Activated T-cell treated with anti-CD3 and anti-CD28 coated beads, Interleukin-2, amount 50 U/mL, for 1 hour (primary cell): ENCODE results near the gene SERGEF.

Source experiments
- DNase-seq: peaks from one replicate; pipeline ENCODE4 v3.0.0-alpha.2; 2020

Gene SERGEF

DNA sequence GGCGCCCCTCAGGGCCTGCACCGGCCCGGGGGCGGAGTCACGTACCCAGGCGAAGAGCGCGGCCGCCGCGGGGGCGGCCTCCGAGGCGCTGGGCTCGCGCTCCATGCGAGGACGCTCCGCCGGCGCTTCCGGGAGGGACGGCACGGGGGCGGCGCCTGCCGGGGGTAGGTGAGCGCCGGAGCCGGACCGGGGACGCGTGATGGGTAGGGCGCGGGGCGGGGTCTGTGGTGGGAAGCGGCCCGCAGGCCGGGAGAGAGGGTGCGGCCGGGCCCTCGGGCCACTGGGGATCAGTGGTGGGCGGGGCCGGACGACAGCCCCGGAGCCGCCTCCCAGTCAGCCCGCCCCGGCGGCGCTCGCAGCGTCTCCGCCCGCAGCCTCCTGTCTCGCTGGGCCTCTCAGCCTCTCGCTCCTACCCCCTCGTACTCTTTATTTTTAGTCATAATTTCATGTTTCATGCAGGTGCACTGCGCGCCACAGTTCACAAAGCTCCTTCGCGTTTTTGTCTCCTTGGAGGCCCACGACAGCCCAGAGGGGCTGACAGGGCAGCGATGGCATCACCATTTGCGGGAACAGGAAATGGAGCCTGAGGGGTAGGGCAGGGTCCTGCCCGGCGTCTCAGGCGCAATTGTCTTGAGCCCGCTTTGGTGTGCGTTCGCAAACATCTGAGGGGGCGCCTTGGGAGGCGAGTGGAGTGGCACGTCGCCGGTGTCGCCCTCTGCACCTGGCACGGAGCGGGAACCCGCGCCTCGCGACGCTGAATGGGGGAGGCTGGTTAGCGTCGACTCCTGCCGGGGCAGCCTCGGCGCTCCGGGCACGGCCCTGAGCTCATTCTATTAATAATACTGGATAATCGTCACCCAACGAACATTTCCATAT lies at the start of gene SERGEF:
SERGEF (minus strand) TSS at position 142 of the 876 bp plus-strand sequence; CDS start at position 105, 37 bp downstream.
- peak; percentile 91 for DNase-seq

GRCh38 chr11:18061351-18061750 lies 48.5 kb upstream of the SERGEF start:
- DNase-seq: no peak

- DNase-seq: no peak
These were observed 43.8 kb upstream of the SERGEF start for GRCh38 chr11:18056561-18057181.

GRCh38 chr11:18054511-18055103 lies 41.8 kb upstream of the SERGEF start:
- DNase-seq: no peak

DNA sequence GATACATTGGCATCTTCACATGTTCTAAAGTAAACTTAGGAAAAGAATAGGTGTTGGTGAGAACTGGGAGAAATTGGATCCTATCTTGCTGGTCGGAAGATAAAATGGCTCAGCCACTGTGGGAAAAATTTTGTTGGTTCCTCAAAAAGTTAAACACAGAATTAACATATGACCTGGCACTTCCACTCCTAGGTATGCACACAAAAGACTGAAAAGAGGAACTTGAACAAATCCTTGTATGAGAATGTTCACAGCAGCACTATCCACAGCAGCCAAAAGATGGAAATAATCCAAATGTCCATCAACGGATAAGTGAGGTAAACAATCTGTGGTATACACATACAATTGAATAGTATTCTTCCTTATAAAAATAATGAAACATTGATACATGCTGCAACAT lies 38.0 kb upstream of the SERGEF start:
- DNase-seq: no peak

- no peak for DNase-seq
These were observed 33.4 kb upstream of the SERGEF start, which contains the start of gene TPH1 for GRCh38 chr11:18046116-18046777. Gene TPH1, minus strand, starts transcription at chr11:18046269. Its CDS starts 5,507 bp downstream, at chr11:18040762.

DNA sequence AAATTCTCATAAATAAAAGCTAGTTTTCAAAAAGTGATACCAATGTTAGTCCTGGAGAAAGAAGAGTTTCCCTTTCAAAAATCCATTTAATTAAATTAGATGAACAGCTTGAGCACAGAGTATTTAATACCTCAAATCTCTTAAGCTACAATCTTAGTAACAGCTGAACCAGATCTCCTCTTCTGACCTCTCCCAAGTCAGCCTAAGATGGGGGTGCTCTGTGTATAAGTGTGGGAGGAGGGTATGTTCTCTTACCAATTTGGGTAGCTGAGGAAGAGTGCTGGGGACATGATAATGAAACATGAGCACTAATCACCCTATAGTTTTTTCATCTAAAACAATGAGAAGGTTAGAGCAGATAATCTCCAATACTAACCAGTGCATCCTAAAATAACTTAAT lies 23.6 kb upstream of the SERGEF start:
- no peak for DNase-seq

DNA sequence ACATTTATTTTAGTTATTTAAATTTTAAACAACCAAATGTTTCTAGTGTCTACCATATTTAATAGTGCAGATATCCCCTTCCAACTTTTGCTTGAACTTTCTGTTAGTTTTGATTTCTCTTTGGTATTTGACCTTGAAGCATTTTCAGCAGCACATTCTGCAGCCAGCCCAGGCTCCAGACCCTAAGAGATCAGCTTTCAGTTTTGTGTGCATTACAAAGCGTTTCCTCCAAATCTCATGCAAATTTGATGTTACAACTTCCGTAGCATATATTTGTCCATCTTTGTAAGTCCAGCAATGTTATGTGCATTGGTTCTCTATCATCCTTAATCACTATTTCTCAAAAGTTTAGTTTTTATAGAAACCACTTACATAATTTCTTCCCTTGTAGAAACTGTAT lies 14.6 kb upstream of the SERGEF start:
- no peak for DNase-seq

- DNase-seq: no peak
These were observed 9.6 kb upstream of the SERGEF start for GRCh38 chr11:18022419-18022818.

DNA sequence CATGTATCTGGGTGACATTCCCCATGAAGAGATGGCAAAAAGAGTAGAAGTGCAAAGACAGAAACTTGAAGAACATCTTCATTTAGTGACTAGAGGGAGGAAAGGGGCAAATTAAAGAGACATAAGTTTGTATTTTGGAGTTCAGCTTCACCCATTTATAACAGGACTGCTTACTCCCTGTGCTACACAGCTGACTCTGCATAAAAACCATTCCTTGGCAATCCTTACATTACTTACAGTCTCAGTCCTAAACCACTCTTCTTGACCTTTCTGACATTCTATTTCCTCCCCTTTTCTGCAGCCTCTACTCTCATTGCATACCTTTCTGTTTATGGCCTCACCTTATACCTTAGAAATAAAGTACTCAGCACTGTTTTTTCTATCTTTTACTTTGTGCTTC lies 6.8 kb upstream of the SERGEF start:
- DNase-seq: no peak

DNA sequence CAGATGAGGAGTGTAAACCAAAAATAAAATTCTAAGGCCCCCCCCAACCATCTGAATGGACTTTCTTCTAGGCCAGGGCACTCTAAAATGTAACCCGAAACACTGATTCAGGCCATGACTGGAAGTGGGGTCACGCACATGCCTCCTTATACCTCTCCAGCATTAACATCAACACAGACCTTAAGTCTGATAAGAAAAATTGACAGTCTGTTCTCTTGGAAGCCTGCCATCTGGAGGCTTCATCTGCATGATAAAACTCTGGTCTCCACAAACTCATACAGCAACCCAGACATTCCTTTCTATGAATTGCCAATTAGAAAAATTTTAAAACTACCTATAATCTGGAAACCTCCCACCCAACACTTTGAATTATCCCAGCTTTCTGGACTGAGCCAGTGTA lies 3.9 kb upstream of the SERGEF start:
- no peak for DNase-seq

DNA sequence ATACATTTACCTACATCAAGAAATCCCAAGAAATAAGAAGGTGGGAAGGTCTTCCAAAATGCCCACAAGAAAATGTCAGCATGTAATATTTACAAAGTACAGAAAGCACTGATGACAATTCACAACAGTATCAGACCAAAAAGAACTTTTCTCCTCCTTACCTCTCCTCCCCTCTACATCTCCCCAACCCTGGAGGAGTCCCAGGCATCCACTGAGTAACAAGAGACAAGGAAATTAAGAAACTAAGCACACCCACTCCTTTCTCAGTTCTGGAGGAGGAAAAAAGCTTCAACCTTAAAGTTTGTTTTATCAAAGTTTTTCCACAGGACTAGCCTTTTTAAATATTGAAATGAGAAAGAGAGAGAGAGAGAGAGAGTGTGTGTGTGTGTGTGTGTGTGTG lies 2.0 kb upstream of the SERGEF start:
- no peak for DNase-seq

DNA sequence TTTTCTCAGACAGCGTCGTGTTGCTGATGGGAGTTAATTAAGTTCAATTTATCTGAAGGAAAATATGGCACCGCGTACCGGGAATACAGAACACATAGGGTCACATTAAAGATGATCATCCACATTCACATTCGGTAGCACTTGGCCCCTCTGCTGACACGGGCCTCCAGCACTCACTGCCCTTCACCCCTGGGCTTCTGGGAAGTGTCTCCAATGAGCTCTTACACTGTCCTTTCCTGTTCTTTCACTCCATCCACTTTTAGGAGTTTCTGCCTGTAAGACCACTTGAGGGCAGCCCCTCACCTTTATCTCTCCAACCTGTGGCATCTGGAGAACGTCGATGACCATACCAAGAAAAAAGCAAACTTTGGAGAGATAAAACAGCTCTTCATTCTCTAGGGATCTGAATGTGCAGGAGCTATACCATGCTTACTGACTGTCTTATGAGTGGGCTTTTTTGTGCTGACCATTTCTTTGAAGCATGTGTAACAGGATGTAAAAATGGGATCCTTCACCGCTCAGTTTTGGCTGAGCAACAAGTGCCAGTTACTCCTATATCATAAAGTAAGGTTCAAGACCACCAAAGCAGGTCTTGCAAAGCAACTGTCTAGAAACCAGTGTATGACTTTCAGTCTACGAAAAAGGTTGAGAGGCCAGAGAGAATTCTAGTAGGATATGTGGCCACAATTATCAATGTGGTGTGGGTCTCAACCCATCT lies 1.1 kb upstream of the SERGEF start:
- no peak for DNase-seq

DNA sequence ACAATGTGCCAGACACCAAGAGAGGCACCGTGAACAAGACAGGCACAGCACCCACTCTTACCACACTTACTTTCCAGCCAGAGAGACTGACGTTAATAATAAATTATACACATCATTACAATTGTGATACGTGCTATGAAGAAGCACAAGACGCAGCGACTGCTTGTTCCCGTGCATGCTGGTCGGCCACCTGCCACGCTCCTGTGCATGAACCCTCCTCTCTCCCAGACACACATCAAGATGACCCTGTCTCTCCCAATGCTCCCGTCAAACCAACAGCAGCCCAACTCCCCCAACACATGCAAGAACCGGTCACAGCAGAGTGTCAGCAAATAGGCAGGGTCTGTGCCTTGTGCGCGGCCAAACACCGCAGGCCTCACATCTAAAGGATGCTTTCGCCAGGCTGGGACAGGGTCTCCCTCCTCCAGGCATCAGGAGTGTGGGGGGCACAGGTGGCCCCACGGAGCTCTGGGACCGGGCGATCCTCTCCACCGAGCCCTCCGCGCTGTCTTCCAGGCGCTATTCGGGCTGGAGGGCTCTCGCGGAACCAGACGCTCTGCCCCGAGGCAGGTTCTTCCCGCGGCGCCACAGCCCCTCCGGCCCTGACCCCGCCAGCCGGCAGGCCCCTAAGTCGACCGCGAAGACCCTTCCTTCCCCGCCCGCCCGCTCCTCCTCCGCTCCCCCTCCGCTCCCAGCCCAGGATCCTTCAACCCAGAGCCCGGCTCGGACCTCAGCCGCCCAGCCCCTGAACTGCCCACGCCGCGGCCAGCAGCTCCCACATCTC lies 533 bp downstream of the SERGEF start:
- no peak for DNase-seq

DNA sequence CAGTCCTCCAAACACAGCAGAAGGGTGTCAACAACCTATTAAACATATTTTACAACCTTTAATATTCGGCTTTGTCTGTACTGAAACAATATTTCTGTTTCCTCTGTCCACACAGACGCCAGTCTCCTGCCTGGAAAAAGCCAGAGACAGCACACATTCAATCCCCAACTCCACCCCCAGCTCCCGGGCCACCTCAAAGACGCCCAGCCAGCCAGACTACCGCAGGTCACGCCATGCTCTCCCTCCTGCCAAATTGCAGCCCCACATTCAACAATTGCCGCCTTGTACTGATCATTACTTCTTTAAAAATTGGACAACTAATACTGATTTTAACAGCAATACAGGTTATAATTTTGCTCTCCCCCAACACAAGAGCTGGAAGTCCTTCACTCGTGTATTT lies 1.2 kb downstream of the SERGEF start:
- DNase-seq: no peak

DNA sequence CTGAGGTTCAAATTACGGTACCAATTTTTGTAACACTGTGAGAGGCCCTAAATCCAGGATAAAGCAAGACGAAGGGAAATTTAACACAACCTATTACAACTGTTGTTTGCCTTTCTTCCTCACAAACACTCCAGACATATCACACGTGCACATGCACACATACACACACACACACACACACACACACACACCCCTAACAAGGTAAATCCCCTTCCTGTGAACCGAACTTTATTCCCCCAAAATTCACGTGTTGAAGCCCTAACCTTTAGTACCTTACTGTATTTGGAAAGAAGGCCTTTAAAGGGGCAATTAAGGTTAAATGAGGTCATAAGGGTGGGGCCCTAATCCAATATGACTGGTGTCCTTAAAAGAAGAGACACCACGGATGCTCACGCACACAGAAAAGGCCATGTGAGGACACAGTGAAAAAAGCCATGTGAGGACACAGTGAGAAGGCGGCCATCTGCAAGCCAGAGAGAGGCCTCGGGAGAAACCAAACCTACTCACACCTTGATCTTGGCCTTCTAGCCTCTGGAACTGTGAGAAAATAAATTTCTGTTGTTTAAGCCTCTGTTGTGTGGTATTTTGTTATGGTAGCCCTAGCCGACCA lies 1.8 kb downstream of the SERGEF start:
- DNase-seq: no peak

- no peak for DNase-seq
These were observed 2.7 kb downstream of the SERGEF start for GRCh38 chr11:18010121-18010670.

GRCh38 chr11:18005376-18006129 lies 7.3 kb downstream of the SERGEF start:
- no peak for DNase-seq

GRCh38 chr11:18001191-18001590 lies 11.7 kb downstream of the SERGEF start:
- no peak for DNase-seq

- no peak for DNase-seq
These were observed 12.1 kb downstream of the SERGEF start for GRCh38 chr11:18000760-18001159.
